A673 (cell line): Measurements from ENCODE around the gene ESRRB. TPM values are rescaled to one million over a fixed set of nuclear protein-coding genes. Genes with fewer than 3 reads are reported as not detected.

ENCODE experiments used
- BruUV-seq: library from RNA; stranded (reverse); fragments of 400-500 nt; replicated peaks from 2 replicates; lab custom pipeline; 2021; lab: Mats Ljungman, UMichigan
- CTCF ChIA-PET: fragments of 300-600 bp; sonication (Branson Sonifier 250); formaldehyde crosslinking; loops from one replicate; lab custom pipeline; 2022; ENCODE audit warnings: antibody characterized with exemption; lab: Charles Lee
- POLR2A ChIA-PET: fragments of 300-600 bp; sonication (Branson Sonifier 250); formaldehyde crosslinking; loops from one replicate; lab custom pipeline; 2022; ENCODE audit warnings: antibody characterized with exemption; ENCODE audit not compliant: low non-redundant PET; lab: Charles Lee
- DNase-seq: peaks from one replicate; pipeline ENCODE4 v3.0.0-alpha.2; 2015; ENCODE audit warnings: low spot score
- H3K27ac ChIP-seq: fragments of 200-600 bp; sonication (generic); 2 replicates; pipeline ENCODE4 v1.5.1; 2016; ENCODE audit warnings: mixed run types, low read depth, mild to moderate bottlenecking, mixed read lengths, antibody characterized with exemption, low read length; ENCODE audit not compliant: poor library complexity, severe bottlenecking
- H3K27me3 ChIP-seq: fragments of 200-600 bp; sonication (generic); replicated peaks from 2 replicates; pipeline ENCODE4 v1.6.1; 2017; ENCODE audit warnings: mixed run types, low read depth, mild to moderate bottlenecking, mixed read lengths, antibody characterized with exemption, low read length; ENCODE audit not compliant: insufficient read depth, poor library complexity
- H3K36me3 ChIP-seq: fragments of 200-600 bp; sonication (generic); 2 replicates; pipeline ENCODE4 v1.6.1; 2016; ENCODE audit warnings: mixed run types, mild to moderate bottlenecking, mixed read lengths, antibody characterized with exemption, low read length; ENCODE audit not compliant: insufficient read depth, poor library complexity, severe bottlenecking
- H3K4me1 ChIP-seq: fragments of 200-600 bp; sonication (generic); 2 replicates; pipeline ENCODE4 v1.6.1; 2017; ENCODE audit warnings: mixed run types, mild to moderate bottlenecking, mixed read lengths, antibody characterized with exemption, low read length; ENCODE audit not compliant: insufficient read depth, poor library complexity, severe bottlenecking
- H3K4me3 ChIP-seq: fragments of 200-600 bp; sonication (generic); 2 replicates; pipeline ENCODE4 v1.5.1; 2016; ENCODE audit warnings: low read depth, mixed run types, mild to moderate bottlenecking, mixed read lengths, low read length; ENCODE audit not compliant: poor library complexity, severe bottlenecking
- H3K9me3 ChIP-seq: fragments of 200-600 bp; sonication (generic); 2 replicates; pipeline ENCODE4 v1.6.1; 2016; ENCODE audit warnings: mixed run types, low read depth, mild to moderate bottlenecking, mixed read lengths, antibody characterized with exemption, low read length; ENCODE audit not compliant: poor library complexity, severe bottlenecking
- EZH2 ChIP-seq: fragments of 200-600 bp; sonication (generic); IDR thresholded peaks from 2 replicates; pipeline ENCODE4 v1.6.1; 2017; ENCODE audit warnings: borderline replicate concordance, low read depth, mild to moderate bottlenecking, mixed read lengths, antibody characterized with exemption, low read length; ENCODE audit not compliant: poor library complexity, severe bottlenecking
- intact Hi-C: fragments of 100-400 bp; cut with micrococcal nuclease; formaldehyde crosslinking; loops from one replicate; pipeline ENCODE4 v1.10.0; 2022; ENCODE audit not compliant: unreplicated experiment
- total RNA-seq: library from RNA; stranded (reverse); gene quantifications from 2 replicates; pipeline ENCODE4 v1.2.3, GENCODE V29; 2021
- TF ChIP-seq, protein P1 (sequence below): fragments of 300-800, 200-600 bp; sonication (generic); conservative IDR thresholded peaks from 2 replicates; pipeline ENCODE4 v1.5.1; 2017; ENCODE audit warnings: low read depth, mild to moderate bottlenecking, antibody characterized with exemption, low read length, moderate library complexity, mixed read lengths

The ESRRB gene
- total RNA-seq, 1 experiment from 2014 or later: 0.47 TPM

DNA sequence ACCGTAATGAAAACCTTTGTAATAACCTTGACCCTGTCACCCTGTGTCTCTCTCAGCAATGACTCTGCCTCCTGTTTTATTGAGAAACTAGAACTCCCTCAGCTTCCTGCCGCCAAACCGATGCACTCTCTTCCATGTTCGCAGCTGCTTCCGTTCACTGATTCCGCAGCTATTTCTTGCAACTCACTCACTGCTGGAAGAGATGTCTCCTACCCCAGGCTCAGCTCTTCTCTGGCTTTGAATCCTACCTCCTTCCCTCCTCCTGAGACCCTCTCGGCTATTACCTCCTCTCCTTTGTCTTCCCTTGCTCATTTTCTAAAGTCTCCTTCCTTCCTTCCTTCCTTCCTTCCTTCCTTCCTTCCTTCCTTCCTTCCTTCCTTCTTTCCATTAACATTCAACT is 71.0 kb downstream of the ESRRB start:
- POLR2A ChIA-PET: no interaction called here
- Histone ChIP-seq H3K9me3 (no peaks in the 10 kb centered on the region), H3K4me1 (peaks cover 13% of the 10 kb centered on the region), H3K27ac (no peak overlapping the region), H3K36me3 (no peaks in the 10 kb centered on the region), H3K4me3 (no peak overlapping the region), H3K27me3 (no peaks in the 10 kb centered on the region)
- CTCF ChIA-PET: no interaction called here
- intact Hi-C loops: no loop called here
- peak; percentile 53 for DNase-seq
- TF ChIP-seq EZH2: no peak
- TF ChIP-seq, protein P1, sequence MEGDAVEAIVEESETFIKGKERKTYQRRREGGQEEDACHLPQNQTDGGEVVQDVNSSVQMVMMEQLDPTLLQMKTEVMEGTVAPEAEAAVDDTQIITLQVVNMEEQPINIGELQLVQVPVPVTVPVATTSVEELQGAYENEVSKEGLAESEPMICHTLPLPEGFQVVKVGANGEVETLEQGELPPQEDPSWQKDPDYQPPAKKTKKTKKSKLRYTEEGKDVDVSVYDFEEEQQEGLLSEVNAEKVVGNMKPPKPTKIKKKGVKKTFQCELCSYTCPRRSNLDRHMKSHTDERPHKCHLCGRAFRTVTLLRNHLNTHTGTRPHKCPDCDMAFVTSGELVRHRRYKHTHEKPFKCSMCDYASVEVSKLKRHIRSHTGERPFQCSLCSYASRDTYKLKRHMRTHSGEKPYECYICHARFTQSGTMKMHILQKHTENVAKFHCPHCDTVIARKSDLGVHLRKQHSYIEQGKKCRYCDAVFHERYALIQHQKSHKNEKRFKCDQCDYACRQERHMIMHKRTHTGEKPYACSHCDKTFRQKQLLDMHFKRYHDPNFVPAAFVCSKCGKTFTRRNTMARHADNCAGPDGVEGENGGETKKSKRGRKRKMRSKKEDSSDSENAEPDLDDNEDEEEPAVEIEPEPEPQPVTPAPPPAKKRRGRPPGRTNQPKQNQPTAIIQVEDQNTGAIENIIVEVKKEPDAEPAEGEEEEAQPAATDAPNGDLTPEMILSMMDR: no peak
- BruUV-seq: no TSS peak

DNA sequence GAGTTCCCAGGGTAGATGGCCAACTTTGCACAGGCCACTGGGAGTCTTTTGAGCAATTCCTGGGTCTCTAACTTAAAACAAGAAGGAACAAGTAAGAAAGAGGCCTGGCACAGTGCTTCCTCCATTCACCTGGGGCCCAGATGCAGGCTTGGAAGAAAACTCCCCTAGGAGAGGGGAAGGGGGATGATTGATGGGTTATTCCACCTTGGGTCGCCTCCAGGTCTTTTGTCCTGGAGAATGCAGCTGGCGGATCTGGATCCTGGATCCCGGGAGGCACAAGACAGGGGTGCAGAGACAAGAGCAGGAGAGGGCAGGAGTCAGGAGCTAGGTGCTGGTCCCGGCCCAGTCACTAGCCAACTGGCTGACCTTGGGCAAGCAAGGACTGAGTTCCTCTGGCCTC is 74.5 kb downstream of the ESRRB start:
- BruUV-seq: no TSS peak
- POLR2A ChIA-PET: no interaction called here

DNA sequence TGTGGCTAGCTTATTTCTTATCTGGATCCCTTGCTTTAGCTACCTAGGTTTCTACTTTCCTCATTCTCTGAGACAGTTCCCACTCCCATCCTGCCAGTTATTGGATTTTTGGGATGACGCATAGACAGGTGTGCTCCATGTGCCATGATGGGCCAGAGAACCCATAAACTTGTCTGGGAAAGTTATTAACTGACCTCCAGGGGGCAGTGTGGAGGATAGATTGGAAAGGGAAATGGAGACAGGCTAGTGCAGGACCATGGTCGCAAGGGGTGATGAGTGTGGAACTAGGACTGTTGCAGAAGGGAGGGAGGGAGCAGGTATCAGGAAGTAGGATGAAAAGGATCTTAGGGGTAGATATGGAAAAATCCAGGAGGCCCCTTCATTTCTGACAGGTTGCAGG is 80.3 kb downstream of the ESRRB start:
- Histone ChIP-seq H3K27ac (no peak overlapping the region), H3K9me3 (no peaks in the 10 kb centered on the region), H3K36me3 (no peaks in the 10 kb centered on the region), H3K27me3 (no peaks in the 10 kb centered on the region), H3K4me1 (no peaks in the 10 kb centered on the region), H3K4me3 (no peak overlapping the region)
- DNase-seq: peak; percentile 65
- BruUV-seq: no TSS peak
- intact Hi-C loops: loop anchor here (5.0 kb wide), 1 partner anchor 191 kb away; no protein-coding TSS in a partner anchor
- CTCF ChIA-PET: no interaction called here
- POLR2A ChIA-PET: no interaction called here
- TF ChIP-seq, protein P1: peak; percentile 73
- TF ChIP-seq EZH2: no peak

More for the DNA sequence above, 74.5 kb downstream of the ESRRB start:
- Histone ChIP-seq H3K4me1 (peaks cover 13% of the 10 kb centered on the region), H3K9me3 (no peaks in the 10 kb centered on the region), H3K36me3 (no peaks in the 10 kb centered on the region), H3K27me3 (no peaks in the 10 kb centered on the region), H3K27ac (no peak overlapping the region), H3K4me3 (no peak overlapping the region)
- CTCF ChIA-PET: no interaction called here
- DNase-seq: no peak
- TF ChIP-seq, protein P1: no peak
- TF ChIP-seq EZH2: no peak
- intact Hi-C loops: no loop called here
